MM.1S (cell line): ENCODE measurements around the gene OR2A1.
"Not testable (repeated sequence)": the region's sequence is repeated elsewhere in the genome, so short reads cannot be mapped to it uniquely, and the experiment has no call there.

Source experiments
- DNase-seq: peaks from one replicate; pipeline ENCODE4 v3.0.0-alpha.2; 2015
- H2AFZ ChIP-seq: fragments of 300-600 bp; sonication (generic); 2 replicates; pipeline ENCODE4 v1.6.0; 2016; ENCODE audit warnings: antibody characterized with exemption, low read length
- H3F3A ChIP-seq: fragments of 300-600 bp; sonication (generic); 2 replicates; pipeline ENCODE4 v1.6.1; 2016; ENCODE audit warnings: mild to moderate bottlenecking, antibody characterized with exemption, low read length, moderate library complexity, mixed read lengths; ENCODE audit not compliant: insufficient read depth
- H3K27ac ChIP-seq: fragments of 300-600 bp; sonication (generic); 2 replicates; pipeline ENCODE4 v1.5.1; 2016; ENCODE audit warnings: mild to moderate bottlenecking, low read length
- H3K27me3 ChIP-seq: fragments of 300-600 bp; sonication (generic); replicated peaks from 2 replicates; pipeline ENCODE4 v1.6.0; 2016; ENCODE audit warnings: low read length; ENCODE audit not compliant: insufficient read depth
- H3K36me3 ChIP-seq: fragments of 300-600 bp; sonication (generic); replicated peaks from 2 replicates; pipeline ENCODE4 v1.6.1; 2016; ENCODE audit warnings: mild to moderate bottlenecking, low read length, mixed read lengths; ENCODE audit not compliant: insufficient read depth
- H3K4me1 ChIP-seq: fragments of 300-600 bp; sonication (generic); 2 replicates; pipeline ENCODE4 v1.6.1; 2016; ENCODE audit warnings: low read length, mixed read lengths
- H3K4me2 ChIP-seq: fragments of 300-600 bp; sonication (generic); 2 replicates; pipeline ENCODE4 v1.6.0; 2016; ENCODE audit warnings: low read depth, low read length
- H3K4me3 ChIP-seq: fragments of 300-600 bp; sonication (generic); 2 replicates; pipeline ENCODE4 v1.5.1; 2016; ENCODE audit warnings: low read length, mixed read lengths
- H3K79me2 ChIP-seq: fragments of 300-600 bp; sonication (generic); 2 replicates; pipeline ENCODE4 v1.6.1; 2016; ENCODE audit warnings: mixed run types, low read length, mixed read lengths
- H3K9ac ChIP-seq: fragments of 300-600 bp; sonication (generic); 2 replicates; pipeline ENCODE4 v1.6.1; 2016; ENCODE audit warnings: low read length, mixed read lengths
- H3K9me2 ChIP-seq: fragments of 300-600 bp; sonication (generic); replicated peaks from 2 replicates; pipeline ENCODE4 v1.6.1; 2016; ENCODE audit warnings: mild to moderate bottlenecking, low read length, mixed read lengths; ENCODE audit not compliant: insufficient read depth
- H3K9me3 ChIP-seq: fragments of 300-600 bp; sonication (generic); replicated peaks from 2 replicates; pipeline ENCODE4 v1.6.1; 2016; ENCODE audit warnings: mild to moderate bottlenecking, low read length, mixed read lengths; ENCODE audit not compliant: insufficient read depth
- H4K20me1 ChIP-seq: fragments of 300-600 bp; sonication (generic); 2 replicates; pipeline ENCODE4 v1.6.1; 2016; ENCODE audit warnings: mild to moderate bottlenecking, low read length, moderate library complexity, mixed read lengths; ENCODE audit not compliant: insufficient read depth

The OR2A1 gene

DNA sequence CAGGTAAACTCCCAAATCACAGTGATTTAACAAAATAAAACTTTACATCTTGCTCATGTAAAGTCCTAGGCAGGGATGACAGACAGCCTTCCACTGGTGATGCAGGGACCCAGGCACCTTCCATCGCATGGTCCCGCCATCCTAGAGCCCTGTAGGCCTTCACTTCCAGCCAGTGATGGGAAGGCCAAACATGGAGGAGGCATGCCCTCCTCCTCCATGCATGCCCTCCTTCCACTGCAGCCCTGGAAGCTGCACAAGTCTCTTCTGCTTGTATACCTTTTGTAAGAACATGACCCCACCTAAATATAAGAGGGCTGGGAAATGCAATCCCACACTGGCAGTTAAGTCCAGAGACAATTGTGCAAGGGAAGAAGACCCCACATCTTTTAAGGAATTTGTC, 2.5 kb upstream of the OR2A1 start:
- not testable (repeated sequence) for DNase-seq, H3K79me2 ChIP-seq, H3K27me3 ChIP-seq, H3F3A ChIP-seq, H3K36me3 ChIP-seq, H3K4me2 ChIP-seq, H3K27ac ChIP-seq, H3K9ac ChIP-seq, H3K9me3 ChIP-seq, H2AFZ ChIP-seq, H3K4me3 ChIP-seq, H3K9me2 ChIP-seq, H4K20me1 ChIP-seq, H3K4me1 ChIP-seq

DNA sequence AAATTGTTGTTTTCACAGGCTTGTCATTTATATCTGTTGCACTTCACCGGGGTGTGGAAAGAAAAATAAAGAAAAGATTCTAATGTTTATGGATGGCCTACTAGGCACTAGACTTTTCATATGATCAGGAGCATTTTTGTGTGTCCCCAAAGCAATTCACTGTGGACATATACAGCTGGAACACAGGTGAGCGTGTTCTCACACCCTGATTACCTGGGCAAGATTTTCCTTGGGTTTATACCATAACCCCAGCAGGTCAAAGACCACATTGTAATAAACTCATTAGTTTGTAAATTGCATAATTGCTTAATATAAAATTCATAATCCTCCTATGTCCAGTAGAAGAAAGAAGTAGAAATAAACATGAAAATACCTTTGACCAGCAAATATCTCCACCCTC, 1.0 kb upstream of the OR2A1 start:
- H4K20me1 ChIP-seq, H3K27me3 ChIP-seq, H3K9ac ChIP-seq, H3K27ac ChIP-seq, H3K4me2 ChIP-seq, H3K4me3 ChIP-seq, H2AFZ ChIP-seq, DNase-seq, H3K9me3 ChIP-seq, H3K4me1 ChIP-seq, H3K36me3 ChIP-seq, H3K79me2 ChIP-seq, H3K9me2 ChIP-seq, H3F3A ChIP-seq: not testable (repeated sequence)

DNA sequence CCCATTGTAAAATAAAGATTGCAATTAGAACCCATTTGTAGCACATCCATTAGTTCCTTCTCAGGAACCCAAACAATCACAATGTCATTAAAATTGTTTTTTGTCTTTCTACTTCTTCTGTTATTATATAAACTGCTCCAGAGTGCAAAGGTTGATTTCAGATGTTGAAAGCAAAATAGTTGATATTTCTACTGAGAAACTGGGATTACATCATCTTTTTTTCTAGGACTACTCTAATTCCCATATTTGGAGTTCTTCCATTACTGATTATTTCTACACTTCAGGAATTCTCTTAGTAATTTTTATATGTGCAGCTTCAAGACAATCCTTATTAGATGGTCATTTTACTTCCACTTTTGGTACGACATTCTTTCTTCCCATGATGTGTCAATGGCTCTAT, 5.3 kb downstream of the OR2A1 start:
- H3K9me3 ChIP-seq, H3K27me3 ChIP-seq, H3F3A ChIP-seq, H2AFZ ChIP-seq, H3K27ac ChIP-seq, H3K4me3 ChIP-seq, H3K4me1 ChIP-seq, H3K79me2 ChIP-seq, H3K9ac ChIP-seq, H3K36me3 ChIP-seq, DNase-seq, H3K4me2 ChIP-seq, H4K20me1 ChIP-seq, H3K9me2 ChIP-seq: not testable (repeated sequence)

DNA sequence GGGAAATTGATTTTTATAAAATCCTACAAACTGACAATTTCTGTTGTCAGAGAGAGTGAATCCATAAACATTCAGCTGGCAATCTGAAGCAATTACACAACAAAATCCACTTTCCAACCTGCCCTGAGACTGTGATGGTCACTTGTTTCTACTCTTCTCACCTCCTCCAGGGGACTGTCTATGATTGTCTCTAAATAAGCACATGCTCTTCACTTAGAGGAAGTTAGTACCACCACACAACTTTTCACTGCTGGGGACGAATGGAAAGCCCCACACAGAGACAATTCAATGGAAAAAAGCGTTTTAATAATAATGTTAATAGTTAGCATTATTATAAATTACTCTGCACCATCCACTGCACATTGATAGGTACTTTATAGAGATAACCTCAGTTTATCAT, 7.3 kb downstream of the OR2A1 start:
- not testable (repeated sequence) for DNase-seq, H3K79me2 ChIP-seq, H3K9ac ChIP-seq, H3K4me3 ChIP-seq, H3K27ac ChIP-seq, H3K9me3 ChIP-seq, H3K36me3 ChIP-seq, H3F3A ChIP-seq, H3K9me2 ChIP-seq, H3K27me3 ChIP-seq, H3K4me1 ChIP-seq, H4K20me1 ChIP-seq, H3K4me2 ChIP-seq, H2AFZ ChIP-seq

GRCh38 chr7:144321677-144322206, 9.5 kb downstream of the OR2A1 start:
- not testable (repeated sequence) for H3K4me3 ChIP-seq, H3K9me3 ChIP-seq, H3K9me2 ChIP-seq, H3K27me3 ChIP-seq, H3K4me1 ChIP-seq, H3K27ac ChIP-seq, H3K36me3 ChIP-seq, H3F3A ChIP-seq, H3K79me2 ChIP-seq, H3K9ac ChIP-seq, H3K4me2 ChIP-seq, H4K20me1 ChIP-seq, H2AFZ ChIP-seq, DNase-seq

GRCh38 chr7:144323359-144323758, 11.1 kb downstream of the OR2A1 start:
- not testable (repeated sequence) for DNase-seq, H2AFZ ChIP-seq, H3K36me3 ChIP-seq, H3K9ac ChIP-seq, H3K9me2 ChIP-seq, H3F3A ChIP-seq, H3K4me1 ChIP-seq, H3K27me3 ChIP-seq, H3K4me2 ChIP-seq, H3K9me3 ChIP-seq, H3K4me3 ChIP-seq, H3K79me2 ChIP-seq, H3K27ac ChIP-seq, H4K20me1 ChIP-seq

GRCh38 chr7:144325868-144326267, 13.6 kb downstream of the OR2A1 start:
- H3K9me2 ChIP-seq, H3K4me2 ChIP-seq, H3K9ac ChIP-seq, H2AFZ ChIP-seq, DNase-seq, H3K27ac ChIP-seq, H3F3A ChIP-seq, H3K79me2 ChIP-seq, H3K36me3 ChIP-seq, H3K9me3 ChIP-seq, H3K27me3 ChIP-seq, H3K4me1 ChIP-seq, H3K4me3 ChIP-seq, H4K20me1 ChIP-seq: not testable (repeated sequence)

- H4K20me1 ChIP-seq, H3K4me3 ChIP-seq, H3K36me3 ChIP-seq, H3K27me3 ChIP-seq, H3K4me1 ChIP-seq, H3K9me2 ChIP-seq, H3K9ac ChIP-seq, H3K27ac ChIP-seq, DNase-seq, H3K9me3 ChIP-seq, H3F3A ChIP-seq, H2AFZ ChIP-seq, H3K79me2 ChIP-seq, H3K4me2 ChIP-seq: not testable (repeated sequence)
These were observed 17.8 kb downstream of the OR2A1 start for GRCh38 chr7:144330044-144330443.
